HEK293 (cell line): ENCODE results near the gene APOE.

Experiments
- KLF16 ChIP-seq: fragments of 450-650 bp; formaldehyde crosslinking; IDR thresholded peaks from 2 replicates; pipeline ENCODE4 v1.5.1; 2017; ENCODE audit warnings: missing biosample characterization, missing genetic modification characterization
- ZNF560 ChIP-seq: fragments of 450-650 bp; formaldehyde crosslinking; IDR thresholded peaks from 2 replicates; pipeline ENCODE4 v1.5.1; 2017; ENCODE audit warnings: missing biosample characterization, missing genetic modification characterization, borderline replicate concordance
- ZNF654 ChIP-seq: fragments of 450-650 bp; formaldehyde crosslinking; IDR thresholded peaks from 2 replicates; pipeline ENCODE4 v1.5.1; 2016; ENCODE audit warnings: low read depth, missing biosample characterization, missing genetic modification characterization
- ZSCAN16 ChIP-seq: fragments of 450-650 bp; formaldehyde crosslinking; IDR thresholded peaks from 2 replicates; pipeline ENCODE4 v1.5.1; 2016; ENCODE audit warnings: missing biosample characterization, missing genetic modification characterization
- TF ChIP-seq, protein P1 (sequence below): fragments of 450-650 bp; formaldehyde crosslinking; IDR thresholded peaks from 2 replicates; pipeline ENCODE4 v1.5.1; 2016; ENCODE audit warnings: missing biosample characterization, missing genetic modification characterization
- TF ChIP-seq, protein P2 (sequence below): sonication (generic); formaldehyde crosslinking; IDR thresholded peaks from 2 replicates; pipeline ENCODE4 v1.8.1; 2022; ENCODE audit warnings: mild to moderate bottlenecking, moderate library complexity, missing genetic modification reagents
- TF ChIP-seq, protein P3 (sequence below): fragments of 450-650 bp; formaldehyde crosslinking; IDR thresholded peaks from 2 replicates; pipeline ENCODE4 v1.5.1; 2017; ENCODE audit warnings: missing biosample characterization, missing genetic modification characterization
- TF ChIP-seq, protein P4 (sequence below): fragments of 450-650 bp; formaldehyde crosslinking; IDR thresholded peaks from 2 replicates; pipeline ENCODE4 v1.5.1; 2017; ENCODE audit warnings: missing biosample characterization, missing genetic modification characterization
- TF ChIP-seq, protein P5 (sequence below): fragments of 450-650 bp; formaldehyde crosslinking; IDR thresholded peaks from 2 replicates; pipeline ENCODE4 v1.5.1; 2016; ENCODE audit warnings: missing biosample characterization, missing genetic modification characterization
- TF ChIP-seq, protein P6 (sequence below): fragments of 450-650 bp; formaldehyde crosslinking; IDR thresholded peaks from 2 replicates; pipeline ENCODE4 v1.5.1; 2016; ENCODE audit warnings: missing biosample characterization, missing genetic modification characterization

DNA sequence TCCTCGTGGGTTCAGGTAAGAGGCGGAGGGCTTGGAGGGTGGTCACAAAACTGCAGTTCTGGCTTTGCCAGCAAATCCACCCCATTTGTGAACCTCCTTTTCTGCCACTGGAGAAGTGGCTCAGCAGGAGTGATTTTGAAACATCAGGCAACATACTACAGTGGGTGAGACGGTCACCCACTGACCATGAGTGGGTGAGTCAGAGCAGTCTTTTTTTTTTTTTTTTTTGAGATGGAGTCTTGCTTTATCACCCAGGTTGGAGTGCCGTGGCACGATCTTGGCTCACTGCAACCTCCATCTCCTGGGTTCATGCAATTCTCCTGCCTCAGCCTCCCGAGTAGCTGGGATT, 11.6 kb upstream of the APOE start:
- TF ChIP-seq KLF16 (no peak), ZSCAN16 (no peak), ZNF560 (tag by site-specific recombination) (no peak), ZNF654 (no peak)
- TF ChIP-seq, protein P1, sequence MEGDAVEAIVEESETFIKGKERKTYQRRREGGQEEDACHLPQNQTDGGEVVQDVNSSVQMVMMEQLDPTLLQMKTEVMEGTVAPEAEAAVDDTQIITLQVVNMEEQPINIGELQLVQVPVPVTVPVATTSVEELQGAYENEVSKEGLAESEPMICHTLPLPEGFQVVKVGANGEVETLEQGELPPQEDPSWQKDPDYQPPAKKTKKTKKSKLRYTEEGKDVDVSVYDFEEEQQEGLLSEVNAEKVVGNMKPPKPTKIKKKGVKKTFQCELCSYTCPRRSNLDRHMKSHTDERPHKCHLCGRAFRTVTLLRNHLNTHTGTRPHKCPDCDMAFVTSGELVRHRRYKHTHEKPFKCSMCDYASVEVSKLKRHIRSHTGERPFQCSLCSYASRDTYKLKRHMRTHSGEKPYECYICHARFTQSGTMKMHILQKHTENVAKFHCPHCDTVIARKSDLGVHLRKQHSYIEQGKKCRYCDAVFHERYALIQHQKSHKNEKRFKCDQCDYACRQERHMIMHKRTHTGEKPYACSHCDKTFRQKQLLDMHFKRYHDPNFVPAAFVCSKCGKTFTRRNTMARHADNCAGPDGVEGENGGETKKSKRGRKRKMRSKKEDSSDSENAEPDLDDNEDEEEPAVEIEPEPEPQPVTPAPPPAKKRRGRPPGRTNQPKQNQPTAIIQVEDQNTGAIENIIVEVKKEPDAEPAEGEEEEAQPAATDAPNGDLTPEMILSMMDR (tag by site-specific recombination), result no peak
- TF ChIP-seq, protein P2, sequence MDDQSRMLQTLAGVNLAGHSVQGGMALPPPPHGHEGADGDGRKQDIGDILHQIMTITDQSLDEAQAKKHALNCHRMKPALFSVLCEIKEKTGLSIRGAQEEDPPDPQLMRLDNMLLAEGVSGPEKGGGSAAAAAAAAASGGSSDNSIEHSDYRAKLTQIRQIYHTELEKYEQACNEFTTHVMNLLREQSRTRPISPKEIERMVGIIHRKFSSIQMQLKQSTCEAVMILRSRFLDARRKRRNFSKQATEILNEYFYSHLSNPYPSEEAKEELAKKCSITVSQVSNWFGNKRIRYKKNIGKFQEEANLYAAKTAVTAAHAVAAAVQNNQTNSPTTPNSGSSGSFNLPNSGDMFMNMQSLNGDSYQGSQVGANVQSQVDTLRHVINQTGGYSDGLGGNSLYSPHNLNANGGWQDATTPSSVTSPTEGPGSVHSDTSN (CRISPR knock-in tag), result no peak
- TF ChIP-seq, protein P3, sequence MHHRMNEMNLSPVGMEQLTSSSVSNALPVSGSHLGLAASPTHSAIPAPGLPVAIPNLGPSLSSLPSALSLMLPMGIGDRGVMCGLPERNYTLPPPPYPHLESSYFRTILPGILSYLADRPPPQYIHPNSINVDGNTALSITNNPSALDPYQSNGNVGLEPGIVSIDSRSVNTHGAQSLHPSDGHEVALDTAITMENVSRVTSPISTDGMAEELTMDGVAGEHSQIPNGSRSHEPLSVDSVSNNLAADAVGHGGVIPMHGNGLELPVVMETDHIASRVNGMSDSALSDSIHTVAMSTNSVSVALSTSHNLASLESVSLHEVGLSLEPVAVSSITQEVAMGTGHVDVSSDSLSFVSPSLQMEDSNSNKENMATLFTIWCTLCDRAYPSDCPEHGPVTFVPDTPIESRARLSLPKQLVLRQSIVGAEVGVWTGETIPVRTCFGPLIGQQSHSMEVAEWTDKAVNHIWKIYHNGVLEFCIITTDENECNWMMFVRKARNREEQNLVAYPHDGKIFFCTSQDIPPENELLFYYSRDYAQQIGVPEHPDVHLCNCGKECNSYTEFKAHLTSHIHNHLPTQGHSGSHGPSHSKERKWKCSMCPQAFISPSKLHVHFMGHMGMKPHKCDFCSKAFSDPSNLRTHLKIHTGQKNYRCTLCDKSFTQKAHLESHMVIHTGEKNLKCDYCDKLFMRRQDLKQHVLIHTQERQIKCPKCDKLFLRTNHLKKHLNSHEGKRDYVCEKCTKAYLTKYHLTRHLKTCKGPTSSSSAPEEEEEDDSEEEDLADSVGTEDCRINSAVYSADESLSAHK (tag by site-specific recombination), result no peak
- TF ChIP-seq, protein P4, sequence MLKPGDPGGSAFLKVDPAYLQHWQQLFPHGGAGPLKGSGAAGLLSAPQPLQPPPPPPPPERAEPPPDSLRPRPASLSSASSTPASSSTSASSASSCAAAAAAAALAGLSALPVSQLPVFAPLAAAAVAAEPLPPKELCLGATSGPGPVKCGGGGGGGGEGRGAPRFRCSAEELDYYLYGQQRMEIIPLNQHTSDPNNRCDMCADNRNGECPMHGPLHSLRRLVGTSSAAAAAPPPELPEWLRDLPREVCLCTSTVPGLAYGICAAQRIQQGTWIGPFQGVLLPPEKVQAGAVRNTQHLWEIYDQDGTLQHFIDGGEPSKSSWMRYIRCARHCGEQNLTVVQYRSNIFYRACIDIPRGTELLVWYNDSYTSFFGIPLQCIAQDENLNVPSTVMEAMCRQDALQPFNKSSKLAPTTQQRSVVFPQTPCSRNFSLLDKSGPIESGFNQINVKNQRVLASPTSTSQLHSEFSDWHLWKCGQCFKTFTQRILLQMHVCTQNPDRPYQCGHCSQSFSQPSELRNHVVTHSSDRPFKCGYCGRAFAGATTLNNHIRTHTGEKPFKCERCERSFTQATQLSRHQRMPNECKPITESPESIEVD (tag by site-specific recombination), result no peak
- TF ChIP-seq, protein P5, sequence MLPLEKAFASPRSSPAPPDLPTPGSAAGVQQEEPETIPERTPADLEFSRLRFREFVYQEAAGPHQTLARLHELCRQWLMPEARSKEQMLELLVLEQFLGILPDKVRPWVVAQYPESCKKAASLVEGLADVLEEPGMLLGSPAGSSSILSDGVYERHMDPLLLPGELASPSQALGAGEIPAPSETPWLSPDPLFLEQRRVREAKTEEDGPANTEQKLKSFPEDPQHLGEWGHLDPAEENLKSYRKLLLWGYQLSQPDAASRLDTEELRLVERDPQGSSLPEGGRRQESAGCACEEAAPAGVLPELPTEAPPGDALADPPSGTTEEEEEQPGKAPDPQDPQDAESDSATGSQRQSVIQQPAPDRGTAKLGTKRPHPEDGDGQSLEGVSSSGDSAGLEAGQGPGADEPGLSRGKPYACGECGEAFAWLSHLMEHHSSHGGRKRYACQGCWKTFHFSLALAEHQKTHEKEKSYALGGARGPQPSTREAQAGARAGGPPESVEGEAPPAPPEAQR (tag by site-specific recombination), result no peak
- TF ChIP-seq, protein P6, sequence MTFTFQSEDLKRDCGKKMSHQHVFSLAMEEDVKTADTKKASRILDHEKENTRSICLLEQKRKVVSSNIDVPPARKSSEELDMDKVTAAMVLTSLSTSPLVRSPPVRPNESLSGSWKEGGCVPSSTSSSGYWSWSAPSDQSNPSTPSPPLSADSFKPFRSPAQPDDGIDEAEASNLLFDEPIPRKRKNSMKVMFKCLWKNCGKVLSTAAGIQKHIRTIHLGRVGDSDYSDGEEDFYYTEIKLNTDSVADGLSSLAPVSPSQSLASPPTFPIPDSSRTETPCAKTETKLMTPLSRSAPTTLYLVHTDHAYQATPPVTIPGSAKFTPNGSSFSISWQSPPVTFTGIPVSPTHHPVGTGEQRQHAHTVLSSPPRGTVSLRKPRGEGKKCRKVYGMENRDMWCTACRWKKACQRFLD (tag by site-specific recombination), result no peak
